Ectodermal cell (in vitro differentiated cells): ENCODE data around the gene BTBD16.

Experiments used
- H3K27ac ChIP-seq: 2 replicates; pipeline ENCODE4 v1.7.0; 2013; ENCODE audit warnings: mild to moderate bottlenecking, low read depth, low read length; ENCODE audit not compliant: insufficient read depth, poor library complexity, severe bottlenecking
- H3K27me3 ChIP-seq: 2 replicates; pipeline ENCODE4 v1.7.0; 2013; ENCODE audit warnings: mild to moderate bottlenecking, low read length; ENCODE audit not compliant: insufficient read depth, control insufficient read depth, poor library complexity, severe bottlenecking
- H3K36me3 ChIP-seq: one replicate; pipeline ENCODE4 v1.7.0; 2013; ENCODE audit warnings: low read length; ENCODE audit not compliant: control insufficient read depth, insufficient read depth
- H3K4me1 ChIP-seq: one replicate; pipeline ENCODE4 v1.7.0; 2013; ENCODE audit warnings: low read length; ENCODE audit not compliant: control insufficient read depth, insufficient read depth
- H3K4me3 ChIP-seq: 2 replicates; pipeline ENCODE4 v1.7.0; 2013; ENCODE audit warnings: low read depth, low read length, control low read depth; ENCODE audit not compliant: insufficient read depth
- H3K9me3 ChIP-seq: 2 replicates; pipeline ENCODE4 v1.7.0; 2013; ENCODE audit warnings: mild to moderate bottlenecking, low read length, moderate library complexity; ENCODE audit not compliant: control insufficient read depth
- WGBS, 2 experiments: methylation state at CpG; one replicate each; pipeline ENCODE4 v1.1.7; 2013; ENCODE audit warnings: missing lambda C conversion rate in 2 of 2; 5-methylcytosine and 5-hydroxymethylcytosine counted together

BTBD16 gene

GRCh38 chr10:122350893-122351292 lies 79.8 kb downstream of the BTBD16 start:
- Histone ChIP-seq H3K27me3 (no peaks in the 10 kb centered on the region), H3K27ac (no peak overlapping the region), H3K4me1 (peaks cover 5% of the 10 kb centered on the region), H3K9me3 (no peaks in the 10 kb centered on the region), H3K36me3 (no peaks in the 10 kb centered on the region), H3K4me3 (no peak overlapping the region)
- WGBS, 2 experiments = 88 to 89% methylated on average over 12 of the region's 12 CpGs

DNA sequence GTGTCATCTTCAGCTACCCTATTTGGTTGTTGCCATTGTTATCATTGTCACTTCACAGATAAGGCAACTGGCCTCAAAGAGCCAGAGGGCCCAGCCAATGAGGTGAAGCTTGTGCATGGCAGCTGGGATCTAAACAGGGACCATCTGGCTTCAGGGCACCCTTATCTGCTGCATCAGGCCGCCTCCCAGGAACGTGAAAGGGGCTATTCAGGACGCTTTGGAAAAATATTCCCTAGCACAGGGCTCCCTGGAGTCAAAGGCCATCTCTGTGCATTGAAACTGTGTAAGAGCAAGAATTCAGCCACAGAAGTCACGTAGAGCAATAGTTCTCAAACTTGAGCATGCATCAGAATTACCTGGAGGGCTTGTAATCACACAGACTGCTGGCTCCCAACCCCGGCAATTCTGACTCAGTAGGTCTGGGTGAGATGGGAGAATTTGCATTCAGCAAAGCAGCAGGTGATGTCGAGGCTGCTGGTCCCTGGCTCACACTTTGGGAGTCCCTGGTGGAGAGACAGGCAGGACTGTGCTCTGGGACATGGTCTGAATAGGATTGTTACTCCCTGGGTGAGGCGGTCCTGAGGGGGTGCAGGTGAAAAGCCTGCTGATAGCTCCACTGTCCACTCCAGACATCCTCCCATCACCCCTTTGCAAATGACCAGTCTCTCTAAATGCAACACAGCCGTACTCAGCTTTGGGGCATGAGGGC lies 81.9 kb downstream of the BTBD16 start:
- Histone ChIP-seq H3K27me3 (no peaks in the 10 kb centered on the region), H3K9me3 (no peaks in the 10 kb centered on the region), H3K27ac (no peak overlapping the region), H3K36me3 (no peaks in the 10 kb centered on the region), H3K4me3 (no peak overlapping the region), H3K4me1 (peaks cover 5% of the 10 kb centered on the region)
- 80 to 83% methylated on average over 8 of the region's 8 CpGs for WGBS, 2 experiments

- WGBS, 2 experiments = 100% methylated on average over 2 of the region's 2 CpGs
- Histone ChIP-seq H3K4me3 (no peak overlapping the region), H3K27me3 (no peaks in the 10 kb centered on the region), H3K4me1 (peaks cover 5% of the 10 kb centered on the region), H3K36me3 (no peaks in the 10 kb centered on the region), H3K9me3 (no peaks in the 10 kb centered on the region), H3K27ac (no peak overlapping the region)
Observed at GRCh38 chr10:122354383-122354782, 83.3 kb downstream of the BTBD16 start.

- Histone ChIP-seq H3K4me1 (peaks cover 5% of the 10 kb centered on the region), H3K4me3 (no peak overlapping the region), H3K36me3 (no peaks in the 10 kb centered on the region), H3K9me3 (no peaks in the 10 kb centered on the region), H3K27ac (no peak overlapping the region), H3K27me3 (no peaks in the 10 kb centered on the region)
- 94% methylated on average over 4 of the region's 4 CpGs for WGBS, 2 experiments
Observed at GRCh38 chr10:122357685-122358084, 86.6 kb downstream of the BTBD16 start.

DNA sequence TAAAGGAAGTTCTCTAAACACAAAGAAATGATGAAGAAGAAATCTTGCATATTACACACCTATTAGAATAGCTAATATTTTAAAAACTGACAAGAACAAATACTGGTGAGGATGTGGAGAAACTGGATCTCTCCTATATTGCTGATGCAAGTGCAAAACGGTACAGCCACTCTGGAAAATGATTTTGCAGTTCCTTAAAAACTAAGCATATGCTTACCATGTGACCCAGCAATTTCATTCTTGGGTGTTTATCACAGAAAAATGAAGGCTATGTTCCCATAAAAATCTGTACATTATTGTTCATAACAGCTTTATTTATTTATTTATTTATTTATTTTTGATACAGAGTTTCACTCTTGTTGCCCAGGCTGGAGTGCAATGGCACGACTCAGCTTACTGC lies 88.5 kb downstream of the BTBD16 start:
- WGBS, 2 experiments = 94 to 97% methylated on average over 2 of the region's 2 CpGs

DNA sequence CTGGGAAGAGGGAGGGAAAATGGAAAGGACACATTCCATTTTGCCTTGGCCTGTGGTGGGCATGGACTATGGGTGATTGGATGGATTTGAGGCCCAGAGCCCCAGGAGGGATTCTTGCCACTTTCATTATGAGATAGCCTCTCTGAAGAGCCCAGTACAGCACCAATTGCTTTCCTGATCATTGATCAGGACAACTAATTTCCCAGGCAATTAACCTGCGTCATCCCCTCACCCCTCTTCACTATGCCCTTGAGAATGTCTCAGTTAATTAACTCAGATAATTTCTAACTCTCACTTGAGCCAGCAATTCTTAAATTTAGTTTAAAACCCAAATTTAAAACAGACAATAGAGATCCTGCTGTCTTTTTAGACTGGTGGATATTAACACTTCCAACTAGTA lies 90.0 kb downstream of the BTBD16 start:
- no peak overlapping the region for H3K27ac ChIP-seq
- no peaks in the 10 kb centered on the region for H3K27me3 ChIP-seq
- H3K4me3 ChIP-seq = no peak overlapping the region
- no peaks in the 10 kb centered on the region for H3K4me1 ChIP-seq
- no peaks in the 10 kb centered on the region for H3K9me3 ChIP-seq
- 94% methylated on average over 1 of the region's 1 CpG for WGBS, 2 experiments
- no peaks in the 10 kb centered on the region for H3K36me3 ChIP-seq

More for the DNA sequence above, 88.5 kb downstream of the BTBD16 start:
- H3K27me3 ChIP-seq = no peaks in the 10 kb centered on the region
- no peaks in the 10 kb centered on the region for H3K36me3 ChIP-seq
- no peak overlapping the region for H3K27ac ChIP-seq
- no peak overlapping the region for H3K4me3 ChIP-seq
- H3K4me1 ChIP-seq = no peaks in the 10 kb centered on the region
- H3K9me3 ChIP-seq = no peaks in the 10 kb centered on the region

DNA sequence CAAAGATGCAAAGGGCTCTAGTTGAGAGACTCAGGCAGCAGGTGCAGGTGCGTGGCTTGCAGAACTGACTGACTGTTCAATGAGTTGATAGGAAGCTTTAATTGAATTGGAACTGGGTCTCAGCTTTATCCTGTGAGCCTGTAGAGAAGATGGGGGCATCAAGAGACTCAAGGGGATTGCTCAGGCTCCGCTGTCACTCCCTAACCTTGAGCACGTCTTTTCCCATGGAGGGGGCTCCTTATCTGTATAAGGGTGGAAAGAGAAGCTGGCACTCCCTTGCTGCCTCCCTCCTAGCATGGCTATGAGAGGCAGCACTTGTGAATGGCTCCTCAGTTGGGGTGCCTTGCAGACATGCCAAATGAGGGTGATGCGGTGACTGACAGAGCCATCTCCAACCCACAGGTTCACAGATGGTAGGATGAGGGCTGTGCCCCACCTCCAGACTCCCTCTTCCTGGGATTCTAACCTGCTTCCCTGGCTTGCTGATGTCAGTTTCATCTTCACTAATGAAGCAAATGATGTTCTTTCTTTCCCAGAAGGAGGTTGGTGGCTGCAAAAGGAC lies 91.0 kb downstream of the BTBD16 start:
- no peaks in the 10 kb centered on the region for H3K4me1 ChIP-seq
- H3K36me3 ChIP-seq = no peaks in the 10 kb centered on the region
- 92 to 94% methylated on average over 4 of the region's 4 CpGs for WGBS, 2 experiments
- no peak overlapping the region for H3K27ac ChIP-seq
- no peak overlapping the region for H3K4me3 ChIP-seq
- H3K27me3 ChIP-seq = no peaks in the 10 kb centered on the region
- H3K9me3 ChIP-seq = no peaks in the 10 kb centered on the region

DNA sequence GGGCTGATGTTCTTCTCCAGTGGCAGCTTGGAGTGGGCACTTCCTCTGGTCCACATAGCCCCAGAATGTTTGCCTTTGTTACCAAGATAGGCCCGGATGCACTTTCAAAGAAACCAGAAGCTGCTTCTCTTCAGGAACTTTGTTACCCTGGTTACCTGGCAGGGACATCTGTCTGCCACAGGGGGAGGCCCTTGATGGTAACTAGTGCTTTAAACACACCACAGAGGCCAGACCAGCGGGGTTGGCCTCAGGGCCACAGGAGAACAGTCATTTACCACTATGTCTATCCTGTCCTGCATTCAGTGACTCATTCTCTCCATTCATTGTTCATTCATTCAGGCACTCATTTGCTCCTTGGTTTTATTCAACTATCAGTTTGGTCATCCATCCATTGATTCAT lies 91.5 kb downstream of the BTBD16 start:
- 42 to 44% methylated on average over 2 of the region's 2 CpGs for WGBS, 2 experiments
- Histone ChIP-seq H3K36me3 (no peaks in the 10 kb centered on the region), H3K9me3 (no peaks in the 10 kb centered on the region)

GRCh38 chr10:122363311-122363710 lies 92.2 kb downstream of the BTBD16 start:
- H3K27ac ChIP-seq = no peak overlapping the region
- H3K4me1 ChIP-seq = peaks cover under 1% of the 10 kb centered on the region
- H3K36me3 ChIP-seq = no peaks in the 10 kb centered on the region
- H3K27me3 ChIP-seq = no peaks in the 10 kb centered on the region
- H3K9me3 ChIP-seq = no peaks in the 10 kb centered on the region
- 93 to 98% methylated on average over 2 of the region's 2 CpGs for WGBS, 2 experiments
- H3K4me3 ChIP-seq = no peak overlapping the region

More for the DNA sequence above, 91.5 kb downstream of the BTBD16 start:
- Histone ChIP-seq H3K4me3 (no peak overlapping the region), H3K27ac (no peak overlapping the region), H3K27me3 (no peaks in the 10 kb centered on the region), H3K4me1 (no peaks in the 10 kb centered on the region)

- WGBS, 2 experiments = 76 to 80% methylated on average over 6 of the region's 6 CpGs
- no peaks in the 10 kb centered on the region for H3K9me3 ChIP-seq
- no peaks in the 10 kb centered on the region for H3K27me3 ChIP-seq
- no peaks in the 10 kb centered on the region for H3K36me3 ChIP-seq
- no peak overlapping the region for H3K27ac ChIP-seq
- H3K4me1 ChIP-seq = peaks cover 3% of the 10 kb centered on the region
- no peak overlapping the region for H3K4me3 ChIP-seq
Observed at GRCh38 chr10:122363722-122364463, 92.8 kb downstream of the BTBD16 start.
